DMS114 treated with DMSO at 0.1 percent for 48 hours (cell line): ENCODE results near the gene NHSL1.
"Not testable (repeated sequence)": the region's sequence is repeated elsewhere in the genome, so short reads cannot be mapped to it uniquely, and the experiment has no call there.

Experiments
- DNase-seq: peaks from one replicate; lab custom pipeline; 2025; ENCODE audit not compliant: unreplicated experiment; lab: John Stamatoyannopoulos, UW

The NHSL1 gene

DNA sequence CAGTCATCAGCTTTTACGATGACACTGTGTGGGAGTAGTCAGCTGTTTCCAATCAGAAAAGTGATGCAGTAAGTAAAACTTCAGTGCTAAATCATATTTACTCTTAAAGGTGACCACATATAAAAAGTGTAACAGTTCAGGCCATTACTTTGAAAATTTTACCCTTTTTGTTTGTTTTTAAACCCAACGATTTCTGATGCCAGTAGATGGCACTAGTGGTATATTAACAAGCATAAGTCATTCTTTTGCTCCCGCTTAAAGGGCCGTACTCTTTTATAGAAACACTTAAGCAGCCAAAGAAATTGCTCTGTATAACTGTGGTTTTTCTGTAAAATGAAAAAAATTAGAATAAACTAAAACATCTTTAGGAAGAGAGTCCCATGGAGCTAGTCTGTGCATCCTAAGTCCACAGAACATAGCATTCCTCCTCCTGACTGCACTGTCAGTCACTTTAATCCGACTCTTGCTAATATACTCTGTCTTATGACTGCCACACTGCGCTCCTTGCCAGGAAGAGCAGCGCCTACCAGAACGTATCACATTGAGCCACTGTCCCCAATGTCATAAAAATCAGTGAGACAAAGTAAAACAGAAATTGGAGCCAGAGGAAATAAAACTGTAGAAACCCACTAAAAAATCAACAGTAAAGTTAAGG lies 70.2 kb downstream of the NHSL1 start:
- peak; percentile 8 for DNase-seq

DNA sequence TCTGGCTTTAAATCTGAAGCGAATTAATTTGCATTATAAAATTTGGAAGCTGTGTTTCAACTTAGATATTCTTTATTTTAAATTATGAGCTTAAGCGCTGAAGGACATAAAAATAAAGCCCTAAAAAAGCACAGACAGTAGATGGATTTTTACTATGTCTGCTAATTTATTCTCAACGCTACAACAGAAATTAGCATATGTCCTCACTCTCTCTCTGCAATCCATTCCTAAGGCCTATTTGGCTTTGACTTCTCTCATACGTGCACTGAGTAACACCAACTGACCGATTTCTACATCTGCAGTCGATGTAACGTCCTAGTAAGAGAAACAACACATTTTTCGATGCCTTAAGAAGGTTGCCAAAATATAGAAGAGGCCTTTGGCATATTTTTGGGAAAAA lies 71.6 kb downstream of the NHSL1 start:
- DNase-seq = no peak

DNA sequence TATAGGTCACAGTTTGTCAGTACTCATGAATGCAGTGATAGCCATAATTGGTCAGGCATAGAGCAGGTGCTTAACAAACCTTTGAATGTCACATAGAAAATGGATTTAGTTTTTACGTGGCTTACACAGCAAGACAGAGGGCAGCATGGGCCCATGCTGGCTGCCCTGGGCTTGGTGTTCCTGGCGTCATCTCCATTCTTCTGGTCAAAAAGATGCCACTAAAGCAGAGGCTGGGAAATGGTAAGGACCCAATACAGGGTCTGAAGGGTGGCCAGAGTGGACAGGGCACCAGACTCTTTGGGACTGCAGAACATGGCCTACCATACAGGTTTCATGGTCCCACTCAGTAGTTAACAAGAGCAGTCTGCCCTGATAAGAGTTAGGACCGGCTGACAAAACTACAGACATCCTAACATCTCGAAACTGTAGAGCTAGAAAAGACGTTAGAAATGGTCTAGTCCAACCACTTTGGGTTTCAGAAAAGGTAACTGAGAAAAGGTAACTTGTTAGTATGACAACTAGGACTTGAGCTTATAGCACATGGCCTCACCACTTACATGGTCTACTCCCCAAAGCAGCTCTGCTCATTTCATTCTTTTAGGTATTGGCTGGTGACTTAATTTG lies 72.7 kb downstream of the NHSL1 start:
- no peak for DNase-seq

GRCh38 chr6:138425256-138425655 lies 74.0 kb downstream of the NHSL1 start:
- DNase-seq = not testable (repeated sequence)

- no peak for DNase-seq
These were observed 75.0 kb downstream of the NHSL1 start for GRCh38 chr6:138424004-138424904.

GRCh38 chr6:138422861-138423260 lies 76.4 kb downstream of the NHSL1 start:
- DNase-seq = no peak

- DNase-seq = no peak
These were observed 77.7 kb downstream of the NHSL1 start for GRCh38 chr6:138421608-138422007.

GRCh38 chr6:138421089-138421488 lies 78.2 kb downstream of the NHSL1 start:
- no peak for DNase-seq

DNA sequence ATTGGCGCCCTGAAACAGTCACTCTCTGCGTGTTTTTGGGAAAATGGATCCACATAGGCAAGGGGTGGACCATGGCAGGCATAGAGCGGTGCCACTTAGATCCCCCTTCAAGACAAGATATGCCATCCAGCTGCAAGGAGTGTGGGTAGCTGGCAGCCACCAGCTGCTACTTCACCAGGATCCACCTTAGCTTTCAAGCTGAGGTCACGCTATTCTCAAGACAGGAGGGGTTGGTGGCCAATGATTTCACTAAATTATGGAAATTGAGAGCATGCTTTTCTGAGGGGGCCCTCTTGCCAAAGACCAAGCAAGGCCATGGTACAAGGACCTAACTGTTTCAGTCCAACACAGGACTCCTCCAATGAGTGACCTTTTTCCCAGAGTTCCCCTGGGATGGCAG lies 78.9 kb downstream of the NHSL1 start:
- no peak for DNase-seq

GRCh38 chr6:138419766-138420165 lies 79.5 kb downstream of the NHSL1 start:
- no peak for DNase-seq

DNA sequence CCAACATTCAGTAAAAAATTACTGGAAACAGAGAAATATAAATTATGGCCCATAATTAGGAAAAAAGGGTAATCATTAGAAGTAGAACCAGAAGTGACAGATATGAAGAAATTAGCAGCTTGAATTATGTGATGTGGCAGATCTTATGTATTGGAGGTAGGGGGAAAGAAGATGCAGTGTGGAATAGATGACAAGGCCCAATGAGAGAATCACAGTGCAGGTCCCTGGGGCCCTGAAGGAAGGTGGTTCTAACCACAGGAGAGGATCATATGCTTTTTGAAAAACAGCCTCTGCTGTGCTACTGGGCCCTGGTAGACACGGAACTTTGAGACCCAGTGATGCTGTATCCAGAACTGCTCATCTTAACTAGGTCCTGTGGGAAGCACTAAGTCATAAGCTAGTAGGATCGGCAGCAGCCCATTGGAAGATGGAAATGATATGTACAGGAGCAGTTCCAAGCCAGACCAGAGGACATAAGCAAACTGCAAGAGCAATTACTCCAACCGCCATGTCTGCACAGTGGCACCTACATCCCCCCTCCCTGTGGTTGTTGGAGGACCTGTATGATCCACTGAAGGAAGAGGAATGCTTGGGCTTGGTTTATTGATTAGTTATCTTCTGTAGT lies 81.1 kb downstream of the NHSL1 start:
- DNase-seq = no peak

- no peak for DNase-seq
These were observed 81.7 kb downstream of the NHSL1 start for GRCh38 chr6:138417493-138418117.

GRCh38 chr6:138416206-138416605 lies 83.1 kb downstream of the NHSL1 start:
- DNase-seq = no peak

DNA sequence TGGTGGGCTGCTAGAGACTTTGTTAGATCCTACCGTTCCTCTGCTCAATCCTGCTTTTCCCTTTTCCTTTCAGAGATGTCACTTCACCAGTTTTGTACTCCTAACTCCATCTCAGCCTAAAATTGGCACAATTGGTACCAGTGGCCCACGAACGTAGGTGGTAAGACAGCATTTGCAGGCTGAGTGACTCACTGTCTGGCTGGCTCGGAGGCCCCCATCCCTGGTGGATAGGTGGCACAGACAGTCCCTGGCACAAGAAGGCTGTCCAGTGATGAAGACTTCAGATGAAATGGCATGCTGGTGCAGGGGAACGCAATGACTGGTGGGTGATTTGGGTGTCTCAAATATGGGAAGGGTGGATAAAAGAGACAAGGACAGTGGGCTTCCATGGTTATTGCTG lies 84.2 kb downstream of the NHSL1 start:
- DNase-seq = no peak

GRCh38 chr6:138410972-138411880 lies 88.1 kb downstream of the NHSL1 start:
- DNase-seq = no peak

- DNase-seq = no peak
These were observed 89.1 kb downstream of the NHSL1 start for GRCh38 chr6:138410048-138410735.

GRCh38 chr6:138406443-138406842 lies 92.9 kb downstream of the NHSL1 start:
- no peak for DNase-seq

GRCh38 chr6:138405816-138406413 lies 93.4 kb downstream of the NHSL1 start:
- no peak for DNase-seq
